H9 (cell line): ENCODE results near the gene LIPC. TPM values are rescaled to one million over a fixed set of nuclear protein-coding genes. Genes with fewer than 3 reads are reported as not detected.

Experiments
- DNase-seq: peaks from one replicate; pipeline ENCODE4 v3.0.0-alpha.2; 2017
- H2AFZ ChIP-seq: one replicate; pipeline ENCODE4 v1.6.1; 2013; ENCODE audit warnings: mild to moderate bottlenecking, low read length, control low read depth, moderate library complexity
- H2AK5ac ChIP-seq: 2 replicates; pipeline ENCODE4 v1.6.1; 2013; ENCODE audit warnings: low read length, control low read depth, mixed read lengths; ENCODE audit not compliant: insufficient read length
- H2BK120ac ChIP-seq: one replicate; pipeline ENCODE4 v1.6.1; 2013; ENCODE audit warnings: low read depth, mild to moderate bottlenecking, low read length, control low read depth, inconsistent platforms; ENCODE audit not compliant: poor library complexity, severe bottlenecking
- H2BK12ac ChIP-seq: 2 replicates; pipeline ENCODE4 v1.6.1; 2013; ENCODE audit warnings: low read length, control low read depth, mixed read lengths, low read depth; ENCODE audit not compliant: insufficient read length
- H2BK15ac ChIP-seq: 2 replicates; pipeline ENCODE4 v1.6.1; 2013; ENCODE audit warnings: low read depth, low read length, control low read depth
- H2BK20ac ChIP-seq: one replicate; pipeline ENCODE4 v1.6.1; 2013; ENCODE audit warnings: low read depth, mild to moderate bottlenecking, low read length, control low read depth, inconsistent platforms; ENCODE audit not compliant: poor library complexity, severe bottlenecking
- H2BK5ac ChIP-seq: 2 replicates; pipeline ENCODE4 v1.6.1; 2013; ENCODE audit warnings: low read length, control low read depth, mixed read lengths; ENCODE audit not compliant: insufficient read length
- H3K14ac ChIP-seq: 2 replicates; pipeline ENCODE4 v1.6.1; 2013; ENCODE audit warnings: low read length, control low read depth; ENCODE audit not compliant: insufficient read depth
- H3K18ac ChIP-seq: 2 replicates; pipeline ENCODE4 v1.6.1; 2013; ENCODE audit warnings: low read depth, mild to moderate bottlenecking, mixed read lengths, low read length, control low read depth; ENCODE audit not compliant: insufficient read length
- H3K23ac ChIP-seq: 2 replicates; pipeline ENCODE4 v1.6.1; 2013; ENCODE audit warnings: low read length, control low read depth, mixed read lengths, low read depth; ENCODE audit not compliant: insufficient read length
- H3K23me2 ChIP-seq: 2 replicates; pipeline ENCODE4 v1.6.1; 2013; ENCODE audit warnings: low read depth, mild to moderate bottlenecking, mixed read lengths, low read length, control low read depth; ENCODE audit not compliant: insufficient read length, poor library complexity, severe bottlenecking
- H3K27ac ChIP-seq: 2 replicates; pipeline ENCODE4 v1.5.1; 2013; ENCODE audit warnings: low read length, control low read depth, mixed read lengths, low read depth; ENCODE audit not compliant: insufficient read length
- H3K27me3 ChIP-seq: 2 replicates; pipeline ENCODE4 v1.6.1; 2013; ENCODE audit warnings: low read length, control low read depth, inconsistent platforms; ENCODE audit not compliant: insufficient read depth
- H3K4ac ChIP-seq: 2 replicates; pipeline ENCODE4 v1.6.1; 2013; ENCODE audit warnings: low read depth, mild to moderate bottlenecking, control low read depth, inconsistent platforms, low read length, moderate library complexity
- H3K4me1 ChIP-seq: 2 replicates; pipeline ENCODE4 v1.6.1; 2013; ENCODE audit warnings: low read length, control low read depth, inconsistent platforms; ENCODE audit not compliant: insufficient read depth
- H3K4me2 ChIP-seq: 2 replicates; pipeline ENCODE4 v1.6.1; 2013; ENCODE audit warnings: low read length, control low read depth, mixed read lengths; ENCODE audit not compliant: insufficient read length, insufficient read depth
- H3K56ac ChIP-seq: 2 replicates; pipeline ENCODE4 v1.6.1; 2013; ENCODE audit warnings: low read depth, mild to moderate bottlenecking, mixed read lengths, low read length, control low read depth; ENCODE audit not compliant: insufficient read length
- H3K79me1 ChIP-seq: 2 replicates; pipeline ENCODE4 v1.6.1; 2013; ENCODE audit warnings: low read depth, mild to moderate bottlenecking, moderate library complexity, low read length, control low read depth, inconsistent platforms; ENCODE audit not compliant: insufficient read depth, poor library complexity, severe bottlenecking
- H3K79me2 ChIP-seq: 2 replicates; pipeline ENCODE4 v1.6.1; 2013; ENCODE audit warnings: low read length, control low read depth, inconsistent platforms; ENCODE audit not compliant: insufficient read depth
- H3K9ac ChIP-seq: 2 replicates; pipeline ENCODE4 v1.6.1; 2013; ENCODE audit warnings: low read length, control low read depth, mixed read lengths; ENCODE audit not compliant: insufficient read length; ENCODE audit errors: extremely low read depth
- H3K9me3 ChIP-seq: one replicate; pipeline ENCODE4 v1.6.1; 2013; ENCODE audit warnings: low read depth, low read length, inconsistent platforms; ENCODE audit not compliant: control insufficient read depth
- H3T11ph ChIP-seq: one replicate; pipeline ENCODE4 v1.6.1; 2013; ENCODE audit warnings: mild to moderate bottlenecking, low read length, control low read depth, inconsistent platforms
- H4K20me1 ChIP-seq: one replicate; pipeline ENCODE4 v1.6.1; 2013; ENCODE audit not compliant: control insufficient read depth, insufficient read length, insufficient read depth
- H4K5ac ChIP-seq: 2 replicates; pipeline ENCODE4 v1.6.1; 2013; ENCODE audit warnings: low read depth, mild to moderate bottlenecking, mixed read lengths, low read length, control low read depth; ENCODE audit not compliant: insufficient read length
- H4K8ac ChIP-seq: replicated peaks from 2 replicates; pipeline ENCODE4 v1.6.1; 2013; ENCODE audit warnings: low read length, control low read depth, mixed read lengths, low read depth; ENCODE audit not compliant: insufficient read length
- H4K91ac ChIP-seq: 2 replicates; pipeline ENCODE4 v1.6.1; 2013; ENCODE audit warnings: low read depth, mild to moderate bottlenecking, moderate library complexity, mixed read lengths, low read length, control low read depth; ENCODE audit not compliant: insufficient read length
- H3K27ac Mint-ChIP-seq, 3 experiments: 2 replicates in 2 of 3; 3 replicates in 1 of 3; pipeline ENCODE4 v1.8.0; 2020 to 2021; ENCODE audit warnings: mixed read lengths in 3 of 3, mild to moderate bottlenecking in 1 of 3, moderate library complexity in 1 of 3
- H3K27me3 Mint-ChIP-seq: 2 replicates; pipeline ENCODE4 v1.8.0; 2021; ENCODE audit warnings: low read depth, mild to moderate bottlenecking, moderate library complexity, mixed read lengths
- H3K36me3 Mint-ChIP-seq, 3 experiments: 2 replicates in 2 of 3; 3 replicates in 1 of 3; pipeline ENCODE4 v1.8.0; 2020 to 2021; ENCODE audit warnings: low read depth in 3 of 3, mixed read lengths in 3 of 3; ENCODE audit not compliant: insufficient read depth in 1 of 3
- H3K4me1 Mint-ChIP-seq, 2 experiments: 2 replicates each; pipeline ENCODE4 v1.8.0; 2020; ENCODE audit warnings: mixed read lengths in 2 of 2
- H3K4me3 Mint-ChIP-seq, 2 experiments: 2 replicates in 1 of 2; 3 replicates in 1 of 2; pipeline ENCODE4 v1.8.0; 2020 to 2021; ENCODE audit warnings: mild to moderate bottlenecking in 2 of 2, mixed read lengths in 2 of 2, moderate library complexity in 1 of 2
- H3K9me3 Mint-ChIP-seq, 2 experiments: 2 replicates in 1 of 2; 3 replicates in 1 of 2; pipeline ENCODE4 v1.8.0; 2020; ENCODE audit warnings: mild to moderate bottlenecking in 2 of 2, mixed read lengths in 2 of 2, moderate library complexity in 1 of 2
- WGBS: extraction: QIAGEN DNeasy Blood & Tissue Kit; methylation state at CpG from one replicate; pipeline ENCODE4 v1.1.7; 2013; ENCODE audit warnings: missing lambda C conversion rate, low lambda C conversion rate, mixed read lengths; ENCODE audit not compliant: insufficient read length; ENCODE audit errors: extremely low coverage; 5-methylcytosine and 5-hydroxymethylcytosine counted together
- total RNA-seq: library from RNA; stranded (reverse); gene quantifications from 2 replicates; pipeline ENCODE4 v1.2.1, GENCODE V29; 2021
- TF ChIP-seq, protein P1 (sequence below): fragments of 200-600 bp; sonication (generic); conservative IDR thresholded peaks from 3 replicates; pipeline ENCODE4 v1.8.0; 2021; ENCODE audit warnings: antibody characterized with exemption, mild to moderate bottlenecking

The LIPC gene
- total RNA-seq, 1 experiment from 2014 or later: not detected

DNA sequence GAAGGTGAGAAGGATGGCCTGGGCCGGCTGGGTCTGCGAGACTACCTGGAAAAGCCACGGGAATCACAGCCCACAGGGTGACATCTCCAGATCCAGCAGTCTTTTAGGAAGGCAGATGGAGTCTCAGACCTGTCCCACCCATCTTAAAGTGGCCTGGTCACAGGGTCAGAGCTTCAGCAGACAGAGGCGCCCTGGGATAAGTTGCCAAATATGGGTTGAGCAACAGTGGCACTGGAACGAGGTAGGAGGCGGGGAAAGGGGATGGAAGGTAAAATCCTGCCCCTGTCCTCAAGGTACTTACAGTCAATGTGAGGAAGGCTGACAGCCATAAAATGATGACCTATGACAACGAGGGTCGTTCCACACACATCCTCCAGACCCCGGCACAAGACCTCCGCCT lies 80.7 kb downstream of the LIPC start:
- Histone ChIP-seq H3K79me1 (no peaks in the 10 kb centered on the region), H3K4me2 (no peak overlapping the region), H3K23me2 (no peaks in the 10 kb centered on the region), H3K4ac (no peak overlapping the region), H4K5ac (no peak overlapping the region), H2BK20ac (no peak overlapping the region), H3K56ac (no peak overlapping the region), H3K9me3 (no peaks in the 10 kb centered on the region), H3K23ac (no peak overlapping the region), H2AK5ac (no peak overlapping the region), H4K91ac (no peak overlapping the region), H2BK5ac (no peak overlapping the region), H3K9ac (no peak overlapping the region), H3T11ph (no peak overlapping the region), H2BK120ac (no peak overlapping the region), H3K27me3 (no peaks in the 10 kb centered on the region), H2BK12ac (no peak overlapping the region), H4K20me1 (no peaks in the 10 kb centered on the region), H4K8ac (no peak overlapping the region), H3K79me2 (no peaks in the 10 kb centered on the region), H3K27ac (no peak overlapping the region), H3K18ac (no peak overlapping the region), H2BK15ac (no peak overlapping the region), H3K14ac (no peak overlapping the region), H3K4me1 (no peaks in the 10 kb centered on the region), H2AFZ (no peak overlapping the region)
- TF ChIP-seq, protein P1, sequence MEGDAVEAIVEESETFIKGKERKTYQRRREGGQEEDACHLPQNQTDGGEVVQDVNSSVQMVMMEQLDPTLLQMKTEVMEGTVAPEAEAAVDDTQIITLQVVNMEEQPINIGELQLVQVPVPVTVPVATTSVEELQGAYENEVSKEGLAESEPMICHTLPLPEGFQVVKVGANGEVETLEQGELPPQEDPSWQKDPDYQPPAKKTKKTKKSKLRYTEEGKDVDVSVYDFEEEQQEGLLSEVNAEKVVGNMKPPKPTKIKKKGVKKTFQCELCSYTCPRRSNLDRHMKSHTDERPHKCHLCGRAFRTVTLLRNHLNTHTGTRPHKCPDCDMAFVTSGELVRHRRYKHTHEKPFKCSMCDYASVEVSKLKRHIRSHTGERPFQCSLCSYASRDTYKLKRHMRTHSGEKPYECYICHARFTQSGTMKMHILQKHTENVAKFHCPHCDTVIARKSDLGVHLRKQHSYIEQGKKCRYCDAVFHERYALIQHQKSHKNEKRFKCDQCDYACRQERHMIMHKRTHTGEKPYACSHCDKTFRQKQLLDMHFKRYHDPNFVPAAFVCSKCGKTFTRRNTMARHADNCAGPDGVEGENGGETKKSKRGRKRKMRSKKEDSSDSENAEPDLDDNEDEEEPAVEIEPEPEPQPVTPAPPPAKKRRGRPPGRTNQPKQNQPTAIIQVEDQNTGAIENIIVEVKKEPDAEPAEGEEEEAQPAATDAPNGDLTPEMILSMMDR: no peak
- peaks cover 2 to 3% of the 10 kb centered on the region in 2 experiments; a peak in 1 of 5 replicates for H3K9me3 Mint-ChIP-seq
- peaks cover 4 to 9% of the 10 kb centered on the region in 2 experiments; a peak in 3 of 4 replicates for H3K4me1 Mint-ChIP-seq
- H3K36me3 Mint-ChIP-seq: no peaks in the 10 kb centered on the region; a peak in 1 of 7 replicates
- no CpG with 5 or more reads among the region's 10 CpGs for WGBS
- no peak overlapping the region for H3K4me3 Mint-ChIP-seq
- no peak for DNase-seq
- peaks cover 1% of the 10 kb centered on the region; the same call in 1 of the 2 replicates for H3K27me3 Mint-ChIP-seq
- H3K27ac Mint-ChIP-seq: no peak overlapping the region
